Neural cell (in vitro differentiated cells): ENCODE measurements around the gene SLC12A3. TPM values are rescaled to one million over a fixed set of nuclear protein-coding genes. Genes with fewer than 3 reads are reported as not detected.

Experiments
- H2AFZ ChIP-seq: fragments of 200-600, 300-800 bp; sonication (generic), shearing (Covaris generic); 2 replicates; pipeline ENCODE4 v1.6.0; 2014; ENCODE audit warnings: low read depth, mild to moderate bottlenecking, antibody characterized with exemption, low read length, moderate library complexity
- H3F3A ChIP-seq: fragments of 200-600 bp; shearing (Covaris generic); 2 replicates; pipeline ENCODE4 v1.6.1; 2016; ENCODE audit warnings: mild to moderate bottlenecking, moderate library complexity, mixed read lengths, antibody characterized with exemption, low read length; ENCODE audit not compliant: insufficient read depth, poor library complexity, severe bottlenecking
- H3K27ac ChIP-seq: fragments of 200-600, 300-800 bp; sonication (generic), shearing (Covaris generic); 2 replicates; pipeline ENCODE4 v1.5.1; 2014; ENCODE audit warnings: mild to moderate bottlenecking, low read length, moderate library complexity
- H3K27me3 ChIP-seq: fragments of 300-800, 200-600 bp; sonication (generic), shearing (Covaris generic); 2 replicates; pipeline ENCODE4 v1.6.0; 2014; ENCODE audit warnings: mild to moderate bottlenecking, low read depth, low read length, moderate library complexity; ENCODE audit not compliant: insufficient read depth
- H3K36me3 ChIP-seq: fragments of 300-800, 200-600 bp; sonication (generic), shearing (Covaris generic); 2 replicates; pipeline ENCODE4 v1.5.1; 2014; ENCODE audit warnings: mild to moderate bottlenecking, antibody characterized with exemption, low read length, moderate library complexity; ENCODE audit not compliant: insufficient read depth
- H3K4me2 ChIP-seq: fragments of 300-800, 200-600 bp; sonication (generic), shearing (Covaris generic); 2 replicates; pipeline ENCODE4 v1.6.0; 2014; ENCODE audit warnings: mild to moderate bottlenecking, low read length
- H3K4me3 ChIP-seq: fragments of 300-800, 200-600 bp; sonication (generic), shearing (Covaris generic); 2 replicates; pipeline ENCODE4 v1.5.1; 2014; ENCODE audit warnings: mild to moderate bottlenecking, low read length, moderate library complexity
- H3K79me2 ChIP-seq: fragments of 200-600 bp; shearing (Covaris generic); replicated peaks from 2 replicates; pipeline ENCODE4 v1.6.0; 2014; ENCODE audit warnings: mild to moderate bottlenecking, low read length, moderate library complexity; ENCODE audit not compliant: insufficient read depth
- H3K9ac ChIP-seq: fragments of 300-800, 200-600 bp; sonication (generic), shearing (Covaris generic); 2 replicates; pipeline ENCODE4 v1.6.1; 2016; ENCODE audit warnings: mild to moderate bottlenecking, low read length, mixed read lengths
- H3K9me2 ChIP-seq: fragments of 200-600 bp; shearing (Covaris generic); 2 replicates; pipeline ENCODE4 v1.6.1; 2016; ENCODE audit warnings: mild to moderate bottlenecking, low read length, mixed read lengths; ENCODE audit not compliant: insufficient read depth
- H3K9me3 ChIP-seq: fragments of 200-600, 300-800 bp; sonication (generic), shearing (Covaris generic); 2 replicates; pipeline ENCODE4 v1.6.1; 2016; ENCODE audit warnings: mild to moderate bottlenecking, mixed run types, low read length, moderate library complexity, mixed read lengths
- H4K20me1 ChIP-seq: fragments of 200-600 bp; shearing (Covaris generic); 2 replicates; pipeline ENCODE4 v1.6.1; 2016; ENCODE audit warnings: mild to moderate bottlenecking, mixed run types; ENCODE audit not compliant: insufficient read depth
- EP300 ChIP-seq: fragments of 450-650 bp; conservative IDR thresholded peaks from 2 replicates; pipeline ENCODE4 v1.6.1; 2014; ENCODE audit warnings: antibody characterized with exemption, mild to moderate bottlenecking, moderate library complexity; ENCODE audit not compliant: poor library complexity, severe bottlenecking
- EZH2 ChIP-seq: fragments of 200-600, 300-800 bp; shearing (Covaris generic), sonication (generic); IDR thresholded peaks from 2 replicates; pipeline ENCODE4 v1.6.1; 2014; ENCODE audit warnings: antibody characterized with exemption, low read length, borderline replicate concordance, mild to moderate bottlenecking; ENCODE audit not compliant: insufficient read depth, poor library complexity, severe bottlenecking
- MXI1 ChIP-seq: fragments of 450-650 bp; conservative IDR thresholded peaks from 2 replicates; pipeline ENCODE4 v1.6.1; 2014; ENCODE audit warnings: antibody characterized with exemption, mild to moderate bottlenecking; ENCODE audit not compliant: poor library complexity, severe bottlenecking
- POLR2AphosphoS5 ChIP-seq: IDR thresholded peaks from 2 replicates; pipeline ENCODE4 v1.6.1; 2012
- RAD21 ChIP-seq: fragments of 450-650 bp; conservative IDR thresholded peaks from 2 replicates; pipeline ENCODE4 v1.6.1; 2014; ENCODE audit warnings: antibody characterized with exemption, mild to moderate bottlenecking, moderate library complexity
- SMC3 ChIP-seq: fragments of 450-650 bp; conservative IDR thresholded peaks from 2 replicates; pipeline ENCODE4 v1.6.1; 2014; ENCODE audit warnings: antibody characterized with exemption, mild to moderate bottlenecking, moderate library complexity; ENCODE audit not compliant: poor library complexity
- TAF1 ChIP-seq: IDR thresholded peaks from 2 replicates; pipeline ENCODE4 v1.6.1; 2012; ENCODE audit warnings: low read depth
- polyA plus RNA-seq: library from polyadenylated mRNA; depleted of rRNA; stranded (reverse); fragments of >200 nt; gene quantifications from 2 replicates; pipeline ENCODE4 v1.2.3, GENCODE V29; 2014
- TF ChIP-seq, protein P1 (sequence below): IDR thresholded peaks from 2 replicates; pipeline ENCODE4 v1.6.1; 2012; ENCODE audit warnings: borderline replicate concordance
- TF ChIP-seq, protein P2 (sequence below): fragments of 450-650 bp; IDR thresholded peaks from 2 replicates; pipeline ENCODE4 v1.5.1; 2014; ENCODE audit warnings: antibody characterized with exemption, mild to moderate bottlenecking, moderate library complexity; ENCODE audit not compliant: poor library complexity, severe bottlenecking

Gene SLC12A3
- polyA plus RNA-seq, 1 donor from 2014 or later = 0.09 TPM

DNA sequence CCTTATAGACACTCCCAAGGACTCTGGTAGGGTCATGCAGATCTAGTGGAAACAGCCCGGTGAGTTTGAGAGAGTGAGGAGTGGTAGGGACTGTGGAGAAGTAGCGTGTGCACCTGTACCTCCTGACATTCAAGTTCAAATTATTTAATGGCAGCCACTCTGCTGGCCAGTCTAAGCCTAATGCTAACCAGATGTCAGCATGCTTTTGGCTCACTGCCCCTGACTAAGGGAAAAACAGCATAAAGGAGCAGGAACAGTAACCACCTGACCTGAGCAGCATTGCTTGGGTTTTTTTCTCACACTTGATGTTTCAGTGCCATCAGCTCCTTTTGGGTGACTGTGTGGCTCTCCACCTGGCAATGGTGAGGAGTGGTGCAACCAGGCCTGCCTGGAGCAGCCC, 23.8 kb upstream of the SLC12A3 start:
- no peak overlapping the region for H3K4me2 ChIP-seq
- H2AFZ ChIP-seq = no peak overlapping the region
- TF ChIP-seq, protein P1, sequence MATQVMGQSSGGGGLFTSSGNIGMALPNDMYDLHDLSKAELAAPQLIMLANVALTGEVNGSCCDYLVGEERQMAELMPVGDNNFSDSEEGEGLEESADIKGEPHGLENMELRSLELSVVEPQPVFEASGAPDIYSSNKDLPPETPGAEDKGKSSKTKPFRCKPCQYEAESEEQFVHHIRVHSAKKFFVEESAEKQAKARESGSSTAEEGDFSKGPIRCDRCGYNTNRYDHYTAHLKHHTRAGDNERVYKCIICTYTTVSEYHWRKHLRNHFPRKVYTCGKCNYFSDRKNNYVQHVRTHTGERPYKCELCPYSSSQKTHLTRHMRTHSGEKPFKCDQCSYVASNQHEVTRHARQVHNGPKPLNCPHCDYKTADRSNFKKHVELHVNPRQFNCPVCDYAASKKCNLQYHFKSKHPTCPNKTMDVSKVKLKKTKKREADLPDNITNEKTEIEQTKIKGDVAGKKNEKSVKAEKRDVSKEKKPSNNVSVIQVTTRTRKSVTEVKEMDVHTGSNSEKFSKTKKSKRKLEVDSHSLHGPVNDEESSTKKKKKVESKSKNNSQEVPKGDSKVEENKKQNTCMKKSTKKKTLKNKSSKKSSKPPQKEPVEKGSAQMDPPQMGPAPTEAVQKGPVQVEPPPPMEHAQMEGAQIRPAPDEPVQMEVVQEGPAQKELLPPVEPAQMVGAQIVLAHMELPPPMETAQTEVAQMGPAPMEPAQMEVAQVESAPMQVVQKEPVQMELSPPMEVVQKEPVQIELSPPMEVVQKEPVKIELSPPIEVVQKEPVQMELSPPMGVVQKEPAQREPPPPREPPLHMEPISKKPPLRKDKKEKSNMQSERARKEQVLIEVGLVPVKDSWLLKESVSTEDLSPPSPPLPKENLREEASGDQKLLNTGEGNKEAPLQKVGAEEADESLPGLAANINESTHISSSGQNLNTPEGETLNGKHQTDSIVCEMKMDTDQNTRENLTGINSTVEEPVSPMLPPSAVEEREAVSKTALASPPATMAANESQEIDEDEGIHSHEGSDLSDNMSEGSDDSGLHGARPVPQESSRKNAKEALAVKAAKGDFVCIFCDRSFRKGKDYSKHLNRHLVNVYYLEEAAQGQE = no peak
- TF ChIP-seq MXI1 (no peak), POLR2AphosphoS5 (no peak)
- TF ChIP-seq, protein P2, sequence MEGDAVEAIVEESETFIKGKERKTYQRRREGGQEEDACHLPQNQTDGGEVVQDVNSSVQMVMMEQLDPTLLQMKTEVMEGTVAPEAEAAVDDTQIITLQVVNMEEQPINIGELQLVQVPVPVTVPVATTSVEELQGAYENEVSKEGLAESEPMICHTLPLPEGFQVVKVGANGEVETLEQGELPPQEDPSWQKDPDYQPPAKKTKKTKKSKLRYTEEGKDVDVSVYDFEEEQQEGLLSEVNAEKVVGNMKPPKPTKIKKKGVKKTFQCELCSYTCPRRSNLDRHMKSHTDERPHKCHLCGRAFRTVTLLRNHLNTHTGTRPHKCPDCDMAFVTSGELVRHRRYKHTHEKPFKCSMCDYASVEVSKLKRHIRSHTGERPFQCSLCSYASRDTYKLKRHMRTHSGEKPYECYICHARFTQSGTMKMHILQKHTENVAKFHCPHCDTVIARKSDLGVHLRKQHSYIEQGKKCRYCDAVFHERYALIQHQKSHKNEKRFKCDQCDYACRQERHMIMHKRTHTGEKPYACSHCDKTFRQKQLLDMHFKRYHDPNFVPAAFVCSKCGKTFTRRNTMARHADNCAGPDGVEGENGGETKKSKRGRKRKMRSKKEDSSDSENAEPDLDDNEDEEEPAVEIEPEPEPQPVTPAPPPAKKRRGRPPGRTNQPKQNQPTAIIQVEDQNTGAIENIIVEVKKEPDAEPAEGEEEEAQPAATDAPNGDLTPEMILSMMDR = no peak
- no peaks in the 10 kb centered on the region for H3K27me3 ChIP-seq
- H3K9me2 ChIP-seq = no peaks in the 10 kb centered on the region
- H3K79me2 ChIP-seq = no peaks in the 10 kb centered on the region
- peaks cover 39% of the 10 kb centered on the region for H3K36me3 ChIP-seq
- H3F3A ChIP-seq = no peaks in the 10 kb centered on the region
- no peak overlapping the region for H3K9ac ChIP-seq
- no peak overlapping the region for H3K27ac ChIP-seq
- H3K4me3 ChIP-seq = no peak overlapping the region
- H4K20me1 ChIP-seq = no peaks in the 10 kb centered on the region
- H3K9me3 ChIP-seq = no peaks in the 10 kb centered on the region

DNA sequence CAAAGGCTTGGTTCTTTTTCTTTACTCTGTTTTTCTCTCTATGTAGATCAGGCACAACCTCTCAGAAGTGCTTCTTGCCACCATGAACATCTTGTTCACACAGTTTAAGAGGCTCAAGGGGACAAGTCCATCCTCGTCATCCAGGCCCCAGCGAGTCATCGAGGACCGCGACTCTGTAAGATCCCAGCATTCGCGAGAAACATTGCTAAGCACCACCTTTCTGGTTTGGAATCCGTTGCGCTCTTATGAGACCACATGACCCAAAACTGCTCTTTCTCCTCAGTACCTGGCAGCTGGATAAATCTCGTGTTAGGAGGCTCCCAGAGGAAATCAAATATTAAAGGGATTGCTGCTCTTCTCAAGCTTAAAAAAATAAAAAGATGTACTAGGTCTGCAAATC, 23.3 kb upstream of the SLC12A3 start:
- Histone ChIP-seq H2AFZ (no peak overlapping the region), H3K27me3 (no peaks in the 10 kb centered on the region), H3K9me2 (no peaks in the 10 kb centered on the region), H3K79me2 (no peaks in the 10 kb centered on the region), H3K9me3 (no peaks in the 10 kb centered on the region), H3K36me3 (peaks cover 39% of the 10 kb centered on the region), H3K4me2 (no peak overlapping the region), H3K9ac (no peak overlapping the region), H4K20me1 (no peaks in the 10 kb centered on the region), H3K27ac (no peak overlapping the region), H3K4me3 (no peak overlapping the region), H3F3A (no peaks in the 10 kb centered on the region)
- TF ChIP-seq, protein P1 = no peak
- no peak for TF ChIP-seq RAD21
- TF ChIP-seq POLR2AphosphoS5 = no peak
- TF ChIP-seq EP300 = no peak
- TF ChIP-seq SMC3 = no peak
- TF ChIP-seq MXI1 = no peak
- TF ChIP-seq, protein P2 = no peak
- TF ChIP-seq TAF1 = no peak
- TF ChIP-seq EZH2 = no peak
